GM19468 (cell line): ENCODE results near the gene RGS12.

ENCODE experiments used
- ATAC-seq: cut with Tn5 transposase; IDR thresholded peaks from one replicate; pipeline ENCODE4 v1.9.1; 2021; ENCODE audit warnings: mild to moderate bottlenecking, moderate library complexity, moderate number of reproducible peaks; ENCODE audit not compliant: unreplicated experiment; ENCODE audit errors: extremely low read depth

Gene RGS12

GRCh38 chr4:3269105-3269927 lies 23.5 kb upstream of the RGS12 start:
- ATAC-seq = no peak

- no peak for ATAC-seq
Observed at GRCh38 chr4:3269991-3270611, 22.7 kb upstream of the RGS12 start.

- no peak for ATAC-seq
Observed at GRCh38 chr4:3271131-3271530, 21.7 kb upstream of the RGS12 start.

- no peak for ATAC-seq
Observed at GRCh38 chr4:3276986-3277385, 15.8 kb upstream of the RGS12 start.

- ATAC-seq = no peak
Observed at GRCh38 chr4:3280466-3280865, 12.4 kb upstream of the RGS12 start.

- no peak for ATAC-seq
Observed at GRCh38 chr4:3283483-3283882, 9.3 kb upstream of the RGS12 start.

- no peak for ATAC-seq
Observed at GRCh38 chr4:3283916-3284315, 8.9 kb upstream of the RGS12 start.

- no peak for ATAC-seq
Observed at GRCh38 chr4:3284734-3285557, 7.9 kb upstream of the RGS12 start.

GRCh38 chr4:3285558-3286334 lies 7.1 kb upstream of the RGS12 start:
- ATAC-seq = no peak

- ATAC-seq = no peak
Observed at GRCh38 chr4:3286335-3287175, 6.3 kb upstream of the RGS12 start.

- no peak for ATAC-seq
Observed at GRCh38 chr4:3287271-3287971, 5.4 kb upstream of the RGS12 start.

GRCh38 chr4:3287972-3288570 lies 4.8 kb upstream of the RGS12 start:
- no peak for ATAC-seq

- ATAC-seq = no peak
Observed at GRCh38 chr4:3288571-3289094, 4.2 kb upstream of the RGS12 start.

GRCh38 chr4:3290476-3290875 lies 2.3 kb upstream of the RGS12 start:
- no peak for ATAC-seq

- ATAC-seq = no peak
Observed at GRCh38 chr4:3290889-3291321, 1.9 kb upstream of the RGS12 start.

- no peak for ATAC-seq
Observed at GRCh38 chr4:3291411-3291968, 1.3 kb upstream of the RGS12 start.

- ATAC-seq = no peak
Observed at GRCh38 chr4:3291969-3292570, 751 bp upstream of the RGS12 start.
